Endothelial cell of umbilical vein (primary cell): ENCODE results near the gene TMCC2.

Experiments used
- CTCF ChIP-seq, 2 donors: IDR thresholded peaks; 1 replicate in 1 of 2; 2 replicates in 1 of 2; pipeline ENCODE4 v1.5.1; 2011; ENCODE audit warnings: low read length in 2 of 2, mild to moderate bottlenecking in 2 of 2, moderate library complexity in 2 of 2, control low read depth in 1 of 2, inconsistent platforms in 1 of 2, low read depth in 1 of 2; ENCODE audit not compliant: insufficient read depth in 1 of 2; ENCODE audit errors: extremely low read depth in 1 of 2
- GATA2 ChIP-seq: IDR thresholded peaks from 2 replicates; pipeline ENCODE4 v1.7.0; 2011; ENCODE audit warnings: low read depth, mild to moderate bottlenecking, moderate library complexity, mixed read lengths, low read length; ENCODE audit not compliant: insufficient read length, insufficient read depth
- JUN ChIP-seq: IDR thresholded peaks from 2 replicates; pipeline ENCODE4 v1.6.1; 2011; ENCODE audit warnings: borderline replicate concordance, low read depth; ENCODE audit not compliant: insufficient read length, insufficient read depth
- MAX ChIP-seq: IDR thresholded peaks from 2 replicates; pipeline ENCODE4 v1.6.1; 2011; ENCODE audit not compliant: insufficient read depth, insufficient read length
- POLR2A ChIP-seq: IDR thresholded peaks from 2 replicates; pipeline ENCODE4 v1.6.1; 2012; ENCODE audit warnings: low read depth, mild to moderate bottlenecking, control low read depth, low read length

DNA sequence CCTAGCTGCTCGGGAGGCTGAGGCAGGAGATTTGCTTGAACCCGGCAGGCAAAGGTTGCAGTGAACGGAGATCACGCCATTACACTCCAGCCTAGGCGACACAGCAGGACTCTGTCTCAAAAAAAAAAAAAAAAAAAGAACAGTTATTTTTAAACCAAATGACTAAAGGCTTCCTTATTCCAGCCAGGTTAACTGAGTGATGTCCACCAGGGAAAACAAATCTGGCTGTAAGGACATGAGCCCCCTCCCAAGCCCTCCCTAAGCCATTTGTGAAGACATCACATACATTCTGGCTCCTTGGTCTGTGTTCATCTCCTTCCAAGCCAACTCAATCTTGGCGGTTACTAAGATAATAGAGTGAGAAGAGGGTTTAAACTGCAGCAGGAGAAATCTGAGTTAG lies 8.2 kb downstream of the TMCC2 start:
- TF ChIP-seq CTCF (IDR thresholded peaks at IDR 0.05; ENCODE audit: extremely low read depth in 1 of 2, insufficient read depth in 1 of 2, low read depth in 1 of 2, low read length in 2 of 2) (no peak), POLR2A (no peak), GATA2 (no peak), JUN (no peak), MAX (no peak)
